WTC11 (cell line): ENCODE data around the gene SH3PXD2A. TPM values are rescaled to one million over a fixed set of nuclear protein-coding genes. Genes with fewer than 3 reads are reported as not detected.
A peak's percentile ranks its signal among the peaks of the same experiment; 100 is the strongest.
"Not testable (repeated sequence)": the region's sequence is repeated elsewhere in the genome, so short reads cannot be mapped to it uniquely, and the experiment has no call there.

Experiments
- ATAC-seq: fragments of 200-7000 bp; cut with Tn5 transposase; 2 replicates; pipeline ENCODE4 v1.10.0; 2021; ENCODE audit warnings: mild to moderate bottlenecking, moderate library complexity
- CTCF ChIA-PET: fragments of 300-600 bp; sonication (Branson Sonifier 250); formaldehyde crosslinking; loops from one replicate; lab custom pipeline; 2021; ENCODE audit warnings: antibody characterized with exemption; lab: Charles Lee
- POLR2A ChIA-PET: fragments of 350-600 bp; sonication (Branson Sonifier 250); formaldehyde crosslinking; loops from one replicate; lab custom pipeline; 2021; ENCODE audit warnings: antibody characterized with exemption; lab: Charles Lee
- DNase-seq: peaks from one replicate; pipeline ENCODE4 v3.0.0; 2021; ENCODE audit warnings: low spot score
- H3K27ac Mint-ChIP-seq: 2 replicates; pipeline ENCODE4 v1.8.0; 2021; ENCODE audit warnings: mixed read lengths
- H3K27me3 Mint-ChIP-seq: 2 replicates; pipeline ENCODE4 v1.8.0; 2021; ENCODE audit warnings: low read depth, mild to moderate bottlenecking, moderate library complexity, mixed read lengths
- H3K36me3 Mint-ChIP-seq: 2 replicates; pipeline ENCODE4 v1.8.0; 2021; ENCODE audit warnings: mixed read lengths
- H3K4me1 Mint-ChIP-seq: 2 replicates; pipeline ENCODE4 v1.8.0; 2022; ENCODE audit warnings: mixed read lengths
- H3K4me3 Mint-ChIP-seq: 2 replicates; pipeline ENCODE4 v1.8.0; 2021; ENCODE audit warnings: mild to moderate bottlenecking, moderate library complexity, mixed read lengths
- H3K9me3 Mint-ChIP-seq: 2 replicates; pipeline ENCODE4 v1.8.0; 2021; ENCODE audit warnings: mixed read lengths
- ATF1 ChIP-seq: sonication (generic); formaldehyde crosslinking; IDR thresholded peaks from 2 replicates; pipeline ENCODE4 v1.8.1; 2023; ENCODE audit warnings: mild to moderate bottlenecking, moderate library complexity, missing genetic modification reagents
- CREB1 ChIP-seq: sonication (generic); formaldehyde crosslinking; IDR thresholded peaks from 2 replicates; pipeline ENCODE4 v1.8.0; 2023; ENCODE audit warnings: mild to moderate bottlenecking, missing genetic modification reagents
- FOXK1 ChIP-seq: sonication (generic); formaldehyde crosslinking; IDR thresholded peaks from 2 replicates; pipeline ENCODE4 v1.8.0; 2022; ENCODE audit warnings: mild to moderate bottlenecking, moderate library complexity, missing genetic modification reagents
- FOXP4 ChIP-seq: sonication (generic); formaldehyde crosslinking; IDR thresholded peaks from 2 replicates; pipeline ENCODE4 v1.8.0; 2022; ENCODE audit warnings: mild to moderate bottlenecking, missing genetic modification reagents
- HMGA2 ChIP-seq: fragments of 250-450 bp; sonication (Bioruptor Pico); IDR thresholded peaks from 2 replicates; pipeline ENCODE4 v1.4.0; 2021; ENCODE audit warnings: mild to moderate bottlenecking, moderate library complexity
- IRF2 ChIP-seq: sonication (generic); formaldehyde crosslinking; IDR thresholded peaks from 2 replicates; pipeline ENCODE4 v1.8.0; 2022; ENCODE audit warnings: low read depth, missing genetic modification reagents, borderline replicate concordance
- JUN ChIP-seq: sonication (generic); formaldehyde crosslinking; IDR thresholded peaks from 2 replicates; pipeline ENCODE4 v1.8.0; 2023; ENCODE audit warnings: mild to moderate bottlenecking, missing genetic modification reagents
- MXD4 ChIP-seq: fragments of 250-450 bp; sonication (Bioruptor Pico); IDR thresholded peaks from 2 replicates; pipeline ENCODE4 v1.8.0; 2021; ENCODE audit warnings: mild to moderate bottlenecking, moderate library complexity, borderline replicate concordance
- PRRX2 ChIP-seq: fragments of 250-450 bp; sonication (Bioruptor Pico); IDR thresholded peaks from 2 replicates; pipeline ENCODE4 v1.8.0; 2021; ENCODE audit warnings: mild to moderate bottlenecking
- SMAD4 ChIP-seq: sonication (generic); formaldehyde crosslinking; IDR thresholded peaks from 2 replicates; pipeline ENCODE4 v1.8.0; 2022; ENCODE audit warnings: mild to moderate bottlenecking, missing genetic modification reagents
- TP53 ChIP-seq: sonication (generic); formaldehyde crosslinking; IDR thresholded peaks from 2 replicates; pipeline ENCODE4 v1.8.1; 2023; ENCODE audit warnings: mild to moderate bottlenecking, missing genetic modification reagents
- ZBTB43 ChIP-seq: sonication (generic); formaldehyde crosslinking; IDR thresholded peaks from 2 replicates; pipeline ENCODE4 v1.8.1; 2023; ENCODE audit warnings: mild to moderate bottlenecking, missing genetic modification reagents
- ZNF263 ChIP-seq: sonication (generic); formaldehyde crosslinking; IDR thresholded peaks from 2 replicates; pipeline ENCODE4 v1.8.1; 2022; ENCODE audit warnings: low read depth, mild to moderate bottlenecking, moderate library complexity, missing genetic modification reagents
- ZNF281 ChIP-seq: sonication (generic); formaldehyde crosslinking; IDR thresholded peaks from 2 replicates; pipeline ENCODE4 v1.8.0; 2023; ENCODE audit warnings: mild to moderate bottlenecking, missing genetic modification reagents
- total RNA-seq: library from RNA; stranded (reverse); gene quantifications from 3 replicates; pipeline ENCODE4 v1.2.3, GENCODE V29; 2021
- TF ChIP-seq, protein P1 (sequence below): fragments of 250-450 bp; sonication (Bioruptor Pico); IDR thresholded peaks from 2 replicates; pipeline ENCODE4 v1.9.0; 2021; ENCODE audit warnings: mild to moderate bottlenecking

The SH3PXD2A gene
- total RNA-seq, 1 experiment from 2014 or later, result 15.7 TPM

DNA sequence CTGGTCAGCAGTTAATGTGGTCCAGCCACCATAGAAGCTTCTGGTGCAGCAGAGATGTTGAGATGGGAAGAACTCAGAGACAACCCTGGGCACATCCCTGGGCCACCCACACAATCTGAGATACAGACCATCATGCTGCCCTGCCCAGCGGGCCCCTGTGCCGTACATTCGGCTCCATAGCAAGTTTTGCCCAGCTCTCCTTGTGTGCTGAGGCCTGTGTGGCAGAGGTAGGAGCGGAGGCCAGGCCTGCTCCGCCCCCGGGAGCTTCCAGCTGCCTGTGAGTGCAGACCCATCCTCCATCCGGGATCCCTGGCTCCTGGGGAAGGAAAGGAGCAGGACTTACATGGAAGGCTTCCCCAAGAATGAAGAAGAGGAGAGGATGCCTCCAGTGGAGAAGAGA is 221.5 kb downstream of the SH3PXD2A start:
- no peak overlapping the region for H3K4me3 Mint-ChIP-seq
- ChIA-PET POLR2A (interaction anchor here (0.7 kb wide), 1 partner anchor 62 kb away, joined by 9 read pairs; no protein-coding TSS in a partner anchor), CTCF (interaction anchor here (0.7 to 1.8 kb wide), 3 partner anchors 24 to 1068 kb away, joined by 3 to 7 read pairs (median 4); no protein-coding TSS in a partner anchor)
- no peaks in the 10 kb centered on the region for H3K27me3 Mint-ChIP-seq
- DNase-seq (no peak), ATAC-seq (no peak)
- H3K9me3 Mint-ChIP-seq, result no peaks in the 10 kb centered on the region
- H3K36me3 Mint-ChIP-seq, result no peaks in the 10 kb centered on the region
- TF ChIP-seq TP53 (CRISPR knock-in tag) (0 out of 2 replicates have a peak, but pooled peaks have one; percentile 4), FOXP4 (CRISPR knock-in tag) (no peak)
- no peak overlapping the region for H3K27ac Mint-ChIP-seq
- H3K4me1 Mint-ChIP-seq, result peaks cover 48% of the 10 kb centered on the region

- H3K9me3 Mint-ChIP-seq, H3K27ac Mint-ChIP-seq, H3K4me3 Mint-ChIP-seq, H3K36me3 Mint-ChIP-seq, POLR2A ChIA-PET, DNase-seq, H3K27me3 Mint-ChIP-seq, ATAC-seq: not testable (repeated sequence)
- H3K4me1 Mint-ChIP-seq, result peaks cover 39% of the 10 kb centered on the region
- CTCF ChIA-PET, result interaction anchor here (1.4 kb wide), 1 partner anchor 18 kb away, joined by 5 read pairs; no protein-coding TSS in a partner anchor
Measured at GRCh38 chr10:103632871-103633270, 222.5 kb downstream of the SH3PXD2A start.

- Mint-ChIP-seq H3K27ac (no peak overlapping the region), H3K4me3 (no peak overlapping the region), H3K27me3 (no peaks in the 10 kb centered on the region), H3K4me1 (peaks cover 33% of the 10 kb centered on the region), H3K9me3 (no peaks in the 10 kb centered on the region), H3K36me3 (no peaks in the 10 kb centered on the region)
- ChIA-PET CTCF (interaction anchor here (1.4 kb wide), 1 partner anchor 18 kb away, joined by 5 read pairs; no protein-coding TSS in a partner anchor), POLR2A (no interaction called here)
- no peak for ATAC-seq
- DNase-seq, result no peak
- TF ChIP-seq JUN (CRISPR knock-in tag) (no peak), PRRX2 (no peak), ATF1 (CRISPR knock-in tag) (no peak), CREB1 (CRISPR knock-in tag) (no peak), ZNF263 (CRISPR knock-in tag) (no peak), ZBTB43 (CRISPR knock-in tag) (no peak), ZNF281 (CRISPR knock-in tag) (no peak), MXD4 (CRISPR knock-in tag) (no peak), SMAD4 (CRISPR knock-in tag) (no peak), IRF2 (CRISPR knock-in tag) (no peak), FOXK1 (CRISPR knock-in tag) (no peak), HMGA2 (CRISPR knock-in tag) (no peak)
- TF ChIP-seq, protein P1, sequence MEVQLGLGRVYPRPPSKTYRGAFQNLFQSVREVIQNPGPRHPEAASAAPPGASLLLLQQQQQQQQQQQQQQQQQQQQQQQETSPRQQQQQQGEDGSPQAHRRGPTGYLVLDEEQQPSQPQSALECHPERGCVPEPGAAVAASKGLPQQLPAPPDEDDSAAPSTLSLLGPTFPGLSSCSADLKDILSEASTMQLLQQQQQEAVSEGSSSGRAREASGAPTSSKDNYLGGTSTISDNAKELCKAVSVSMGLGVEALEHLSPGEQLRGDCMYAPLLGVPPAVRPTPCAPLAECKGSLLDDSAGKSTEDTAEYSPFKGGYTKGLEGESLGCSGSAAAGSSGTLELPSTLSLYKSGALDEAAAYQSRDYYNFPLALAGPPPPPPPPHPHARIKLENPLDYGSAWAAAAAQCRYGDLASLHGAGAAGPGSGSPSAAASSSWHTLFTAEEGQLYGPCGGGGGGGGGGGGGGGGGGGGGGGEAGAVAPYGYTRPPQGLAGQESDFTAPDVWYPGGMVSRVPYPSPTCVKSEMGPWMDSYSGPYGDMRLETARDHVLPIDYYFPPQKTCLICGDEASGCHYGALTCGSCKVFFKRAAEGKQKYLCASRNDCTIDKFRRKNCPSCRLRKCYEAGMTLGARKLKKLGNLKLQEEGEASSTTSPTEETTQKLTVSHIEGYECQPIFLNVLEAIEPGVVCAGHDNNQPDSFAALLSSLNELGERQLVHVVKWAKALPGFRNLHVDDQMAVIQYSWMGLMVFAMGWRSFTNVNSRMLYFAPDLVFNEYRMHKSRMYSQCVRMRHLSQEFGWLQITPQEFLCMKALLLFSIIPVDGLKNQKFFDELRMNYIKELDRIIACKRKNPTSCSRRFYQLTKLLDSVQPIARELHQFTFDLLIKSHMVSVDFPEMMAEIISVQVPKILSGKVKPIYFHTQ, result no peak
Measured at GRCh38 chr10:103632247-103632642, 223.1 kb downstream of the SH3PXD2A start.
